Spleen (tissue), 11 donors: ENCODE data around the gene SUSD6. TPM values are rescaled to one million over a fixed set of nuclear protein-coding genes. Genes with fewer than 3 reads are reported as not detected.

Experiments
- DNase-seq: peaks from one replicate; pipeline ENCODE4 v3.0.0-alpha.2; 2020
- H3K27ac ChIP-seq, 8 donors: fragments of 200-600 bp; sonication (generic) in 7 of 8; 1 replicate in 4 of 8; 2 replicates in 4 of 8; pipeline versions ENCODE4 v1.5.0 to v1.8.0; 2016 to 2021; ENCODE audit warnings: inconsistent platforms in 4 of 8, mild to moderate bottlenecking in 4 of 8, moderate library complexity in 1 of 8
- H3K27me3 ChIP-seq, 7 donors: fragments of 200-600 bp; sonication (generic) in 6 of 7; replicated peaks in 1 of 7; 1 replicate in 4 of 7; 2 replicates in 3 of 7; pipeline versions ENCODE4 v1.5.0 to v1.8.0; 2016 to 2021; ENCODE audit warnings: inconsistent platforms in 3 of 7, mild to moderate bottlenecking in 1 of 7
- H3K36me3 ChIP-seq, 6 donors: fragments of 200-600 bp; sonication (generic) in 5 of 6; 1 replicate in 4 of 6; 2 replicates in 2 of 6; pipeline versions ENCODE4 v1.5.0 to v1.8.0; 2016 to 2021; ENCODE audit warnings: inconsistent platforms in 2 of 6
- H3K4me1 ChIP-seq, 6 donors: fragments of 200-600 bp; sonication (generic) in 5 of 6; 1 replicate in 3 of 6; 2 replicates in 3 of 6; pipeline versions ENCODE4 v1.5.0 to v1.8.0; 2016 to 2021; ENCODE audit warnings: inconsistent platforms in 3 of 6
- H3K4me3 ChIP-seq, 8 donors: fragments of 200-600 bp; sonication (generic) in 7 of 8; 1 replicate in 4 of 8; 2 replicates in 4 of 8; pipeline versions ENCODE4 v1.5.0 to v1.8.0; 2016 to 2021; ENCODE audit warnings: inconsistent platforms in 4 of 8, mild to moderate bottlenecking in 4 of 8, moderate library complexity in 2 of 8
- H3K9me3 ChIP-seq, 8 donors: fragments of 200-600 bp; sonication (generic) in 7 of 8; 1 replicate in 4 of 8; 2 replicates in 4 of 8; pipeline versions ENCODE4 v1.5.0 to v1.8.0; 2016 to 2021; ENCODE audit warnings: inconsistent platforms in 4 of 8
- CTCF ChIP-seq, 11 experiments: fragments of 200-600 bp in 7 of 11; fragments of 450-650 bp in 4 of 11; sonication (generic) in 4 of 11; IDR thresholded peaks in 8 of 11; conservative IDR thresholded peaks in 3 of 11; 1 replicate in 7 of 11; 2 replicates in 4 of 11; pipeline versions ENCODE4 v1.4.0 to v1.8.0; 2016 to 2021; ENCODE audit warnings: antibody characterized with exemption in 11 of 11, inconsistent platforms in 4 of 11, mild to moderate bottlenecking in 1 of 11
- POLR2A ChIP-seq, 3 donors: fragments of 450-650 bp; IDR thresholded peaks; one replicate each; pipeline ENCODE4 v1.5.1; 2017; ENCODE audit warnings: antibody characterized with exemption in 3 of 3, mild to moderate bottlenecking in 1 of 3
- POLR2AphosphoS5 ChIP-seq, 3 donors: sonication (generic); formaldehyde crosslinking; IDR thresholded peaks; one replicate each; pipeline ENCODE4 v1.5.1; 2017; ENCODE audit warnings: antibody characterized with exemption in 3 of 3
- WGBS, 5 donors: extraction: QIAGEN DNeasy Blood & Tissue Kit in 3 of 5; methylation state at CpG; one replicate each; pipeline versions ENCODE4 v1.1.5 to v1.1.7; 2013 to 2018; 5-methylcytosine and 5-hydroxymethylcytosine counted together
- intact Hi-C: fragments of 100-400 bp; cut with DNase I; formaldehyde crosslinking; loops from one replicate; pipeline ENCODE4 v1.15.0; 2023; ENCODE audit warnings: low total_unique reads
- polyA plus RNA-seq, 3 donors: library from polyadenylated mRNA; stranded (reverse); fragments of 200-250 nt; gene quantifications; one replicate each; pipeline ENCODE4 v1.2.1, GENCODE V29; 2013
- total RNA-seq, 7 donors: library from RNA; depleted of rRNA in 3 of 7; stranded (reverse); fragments of >200 nt in 3 of 7; fragmentation: NEBNext Ultra II Directional in 4 of 7; extraction: Animal tissue kit (Norgen Biotek cat#: 25700) in 4 of 7; gene quantifications; one replicate each; pipeline versions ENCODE4 v1.1.0 to v1.2.1, GENCODE V29; 2016 to 2021
- donor health status: healthy with polysubstance abuse.
- donor health status: DM: no; HTN: no; CAD: no; lungs with moderate emphysema.
- donor health status: DM: no; HTN: no; CAD: no.
- donor health status: Bipolar disorder and iron deficiency.
- donor health status: healthy.
- donor health status: DM: no; HTN: no; CAD: no.
- donor health status: DM: yes; HTN: yes; CAD: no.

SUSD6 gene
- total and polyA plus RNA-seq, 10 donors: 10.7 to 120 (median 86.4) TPM

- intact Hi-C loops: no loop called here
- Histone ChIP-seq H3K9me3 (peaks cover 0 to 21% (median 17%) of the 10 kb centered on the region in 8 donors), H3K27ac (no peak overlapping the region), H3K4me3 (no peak overlapping the region), H3K27me3 (no peaks in the 10 kb centered on the region), H3K36me3 (no peaks in the 10 kb centered on the region), H3K4me1 (no peaks in the 10 kb centered on the region)
- 91 to 100% (median 95%) methylated on average over 1 of the region's 1 CpG for WGBS, 5 donors
- no peak for DNase-seq
- TF ChIP-seq CTCF (IDR thresholded peaks at IDR 0.05 in 8 of 11, conservative IDR thresholded peaks at IDR 0.05 in 3 of 11) (no peak), POLR2A (IDR thresholded peaks at IDR 0.05) (no peak), POLR2AphosphoS5 (IDR thresholded peaks at IDR 0.05) (no peak)
Measured at GRCh38 chr14:69741055-69741454, 129.7 kb downstream of the SUSD6 start.

DNA sequence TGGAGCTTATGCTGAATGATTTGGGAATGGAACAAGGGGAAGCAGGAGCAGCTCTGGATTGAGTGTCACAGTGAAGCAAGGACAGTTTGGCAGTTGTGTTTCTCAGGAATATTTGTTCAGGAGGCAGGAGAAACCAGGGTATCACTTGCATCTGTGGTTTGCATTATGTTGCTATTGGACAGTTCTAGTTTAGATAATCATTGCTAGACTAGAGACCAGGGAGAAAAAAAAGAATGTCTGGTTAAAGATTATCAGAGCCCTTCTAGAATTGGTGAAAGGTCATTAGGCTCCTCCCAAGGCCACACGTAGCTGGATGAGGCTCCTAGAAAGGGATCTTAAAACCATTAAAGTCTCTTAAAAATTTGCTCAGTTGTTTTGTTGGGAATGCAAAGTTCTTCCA is 138.6 kb downstream of the SUSD6 start:
- TF ChIP-seq CTCF (IDR thresholded peaks at IDR 0.05 in 8 of 11, conservative IDR thresholded peaks at IDR 0.05 in 3 of 11) (no peak), POLR2AphosphoS5 (IDR thresholded peaks at IDR 0.05) (no peak), POLR2A (IDR thresholded peaks at IDR 0.05) (no peak)
- Histone ChIP-seq H3K27me3 (no peaks in the 10 kb centered on the region), H3K9me3 (no peaks in the 10 kb centered on the region), H3K4me3 (no peak overlapping the region), H3K4me1 (peaks cover 0 to 7% (median 2%) of the 10 kb centered on the region in 6 donors), H3K36me3 (no peaks in the 10 kb centered on the region), H3K27ac (no peak overlapping the region)
- WGBS, 5 donors: 68 to 95% (median 82%) methylated on average over 1 of the region's 1 CpG
- no peak for DNase-seq
- intact Hi-C loops: no loop called here

DNA sequence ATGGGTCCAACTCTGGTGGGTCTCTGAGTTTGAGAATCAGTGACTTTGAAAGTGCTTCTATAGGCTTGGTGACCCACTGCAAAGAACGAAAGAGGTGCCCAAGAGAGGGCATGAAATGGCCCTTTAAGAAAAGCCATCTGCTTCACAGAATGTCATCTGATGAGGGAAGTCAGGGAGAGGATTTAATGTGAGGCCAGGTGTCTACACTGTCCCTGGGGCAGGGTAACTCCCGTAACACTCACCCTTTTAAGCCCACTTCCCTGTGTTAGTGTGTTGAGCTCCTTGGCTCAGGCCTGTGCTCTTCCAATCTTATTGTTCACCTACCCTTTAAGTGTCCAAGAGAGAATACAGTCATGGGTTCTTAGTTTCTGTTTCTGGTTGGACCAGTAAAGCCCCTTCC is 139.1 kb downstream of the SUSD6 start:
- intact Hi-C loops: no loop called here
- no peak overlapping the region for H3K4me3 ChIP-seq
- 92 to 96% (median 95%) methylated on average over 2 of the region's 2 CpGs for WGBS, 5 donors
- peaks cover 0 to 12% (median 4%) of the 10 kb centered on the region in 6 donors for H3K4me1 ChIP-seq
- no peak for DNase-seq
- no peaks in the 10 kb centered on the region for H3K9me3 ChIP-seq
- H3K27ac ChIP-seq: no peak overlapping the region
- no peaks in the 10 kb centered on the region for H3K27me3 ChIP-seq
- no peaks in the 10 kb centered on the region for H3K36me3 ChIP-seq
- TF ChIP-seq POLR2AphosphoS5 (IDR thresholded peaks at IDR 0.05) (no peak), CTCF (IDR thresholded peaks at IDR 0.05 in 8 of 11, conservative IDR thresholded peaks at IDR 0.05 in 3 of 11) (no peak), POLR2A (IDR thresholded peaks at IDR 0.05) (no peak)

GRCh38 chr14:69752773-69753172 is 141.4 kb downstream of the SUSD6 start:
- DNase-seq: no peak
- no peaks in the 10 kb centered on the region for H3K36me3 ChIP-seq
- H3K4me3 ChIP-seq: no peak overlapping the region
- TF ChIP-seq CTCF (IDR thresholded peaks at IDR 0.05 in 8 of 11, conservative IDR thresholded peaks at IDR 0.05 in 3 of 11) (no peak), POLR2AphosphoS5 (IDR thresholded peaks at IDR 0.05) (no peak), POLR2A (IDR thresholded peaks at IDR 0.05) (no peak)
- intact Hi-C loops: no loop called here
- no peaks in the 10 kb centered on the region for H3K9me3 ChIP-seq
- no peaks in the 10 kb centered on the region for H3K27me3 ChIP-seq
- 59 to 83% (median 75%) methylated on average over 1 of the region's 1 CpG for WGBS, 5 donors
- H3K27ac ChIP-seq: no peak overlapping the region
- peaks cover 2 to 21% (median 10%) of the 10 kb centered on the region in 6 donors for H3K4me1 ChIP-seq
